HCT116 (cell line): ENCODE data around the gene MSI2. TPM values are rescaled to one million over a fixed set of nuclear protein-coding genes. Genes with fewer than 3 reads are reported as not detected.

Experiments
- ATAC-seq: fragments of 200-7000 bp; cut with Tn5 transposase; 2 replicates; pipeline ENCODE4 v1.9.1; 2020; ENCODE audit warnings: mild to moderate bottlenecking, moderate library complexity
- BruUV-seq: library from RNA; stranded (reverse); fragments of 400-500 nt; replicated peaks from 2 replicates; lab custom pipeline; 2021; lab: Mats Ljungman, UMichigan
- CTCF ChIA-PET: fragments of 300-600 bp; sonication (Branson Sonifier 250); formaldehyde crosslinking; loops from one replicate; lab custom pipeline; 2021; ENCODE audit warnings: antibody characterized with exemption; lab: Charles Lee
- POLR2A ChIA-PET: fragments of 300-600, 350-600 bp; sonication (Branson Sonifier 250); formaldehyde crosslinking; loops from one replicate; lab custom pipeline; 2021; ENCODE audit warnings: antibody characterized with exemption; lab: Charles Lee
- RAD21 ChIA-PET, 2 experiments: fragments of 300-600 bp; sonication (Branson Sonifier 250); formaldehyde crosslinking; loops; one replicate each; lab custom pipeline; 2023; ENCODE audit warnings: low total read pairs in 2 of 2; ENCODE audit not compliant: uncharacterized antibody in 2 of 2, unreplicated experiment in 2 of 2, low non-redundant PET in 1 of 2; lab: Charles Lee
- DNase-seq: peaks from one replicate; pipeline ENCODE4 v3.0.0-alpha.2; 2010; ENCODE audit warnings: low read depth, low spot score
- H2AFZ ChIP-seq: fragments of 200-600 bp; shearing (Covaris generic), sonication (generic); 2 replicates; pipeline ENCODE4 v1.6.1; 2017; ENCODE audit warnings: low read depth, mixed run types, mixed read lengths, antibody characterized with exemption, low read length; ENCODE audit not compliant: poor library complexity, severe bottlenecking
- H3K27ac ChIP-seq: 2 replicates; pipeline ENCODE4 v1.5.1; 2012; ENCODE audit warnings: low read depth, low read length
- H3K27me3 ChIP-seq: fragments of 200-600 bp; sonication (generic); 2 replicates; pipeline ENCODE4 v1.6.1; 2016; ENCODE audit warnings: mixed run types, low read length, mixed read lengths; ENCODE audit not compliant: insufficient read depth
- H3K36me3 ChIP-seq, 2 experiments: fragments of 200-500 bp in 1 of 2; fragments of 200-600 bp in 1 of 2; sonication (Bioruptor generic) in 1 of 2; sonication (generic) in 1 of 2; 2 replicates each; pipeline versions ENCODE4 v1.5.1 to v1.6.1; 2014 to 2016; ENCODE audit warnings: low read length in 2 of 2, inconsistent platforms in 1 of 2, mixed read lengths in 1 of 2, mixed run types in 1 of 2; ENCODE audit not compliant: insufficient read depth in 2 of 2, control insufficient read depth in 1 of 2
- H3K4me1 ChIP-seq, 2 experiments: fragments of 200-600 bp in 1 of 2; sonication (generic) in 1 of 2; 2 replicates each; pipeline versions ENCODE4 v1.5.1 to v1.6.1; 2012 to 2017; ENCODE audit warnings: low read length in 2 of 2, inconsistent platforms in 1 of 2, mild to moderate bottlenecking in 1 of 2, mixed read lengths in 1 of 2, mixed run types in 1 of 2, moderate library complexity in 1 of 2; ENCODE audit not compliant: insufficient read depth in 2 of 2, control insufficient read depth in 1 of 2
- H3K4me2 ChIP-seq: fragments of 200-600 bp; sonication (generic); 2 replicates; pipeline ENCODE4 v1.6.1; 2017; ENCODE audit warnings: mixed run types, low read length, mixed read lengths
- H3K4me3 ChIP-seq, 2 experiments: fragments of 200-600 bp in 1 of 2; sonication (generic) in 1 of 2; replicated peaks in 1 of 2; 2 replicates each; pipeline ENCODE4 v1.5.1; 2011 to 2016; ENCODE audit warnings: low read length in 2 of 2, control low read depth in 1 of 2, low read depth in 1 of 2, mild to moderate bottlenecking in 1 of 2, mixed read lengths in 1 of 2, mixed run types in 1 of 2
- H3K79me2 ChIP-seq: fragments of 200-600 bp; sonication (generic); 2 replicates; pipeline ENCODE4 v1.6.1; 2017; ENCODE audit warnings: mild to moderate bottlenecking, mixed run types, low read length, moderate library complexity, mixed read lengths; ENCODE audit not compliant: insufficient read depth
- H3K9ac ChIP-seq: fragments of 200-600 bp; sonication (generic); 2 replicates; pipeline ENCODE4 v1.6.1; 2016; ENCODE audit warnings: low read length, mixed read lengths
- H3K9me2 ChIP-seq: fragments of 200-600 bp; sonication (generic), shearing (Covaris generic); 2 replicates; pipeline ENCODE4 v1.6.1; 2017; ENCODE audit warnings: mixed run types, mild to moderate bottlenecking, moderate library complexity; ENCODE audit not compliant: insufficient read depth
- H3K9me3 ChIP-seq, 2 experiments: fragments of 200-500 bp in 1 of 2; fragments of 200-600 bp in 1 of 2; sonication (Bioruptor generic) in 1 of 2; sonication (generic) in 1 of 2; 2 replicates each; pipeline ENCODE4 v1.6.1; 2014 to 2017; ENCODE audit warnings: low read length in 2 of 2, mixed read lengths in 2 of 2, inconsistent platforms in 1 of 2, low read depth in 1 of 2, mild to moderate bottlenecking in 1 of 2, mixed run types in 1 of 2, moderate library complexity in 1 of 2; ENCODE audit not compliant: control insufficient read depth in 1 of 2, insufficient read depth in 1 of 2
- H4K20me1 ChIP-seq: fragments of 200-600 bp; sonication (generic), shearing (Covaris generic); 2 replicates; pipeline ENCODE4 v1.6.1; 2017; ENCODE audit warnings: mixed run types, mild to moderate bottlenecking, moderate library complexity; ENCODE audit not compliant: insufficient read depth
- CBX3 ChIP-seq: IDR thresholded peaks from 2 replicates; pipeline ENCODE4 v1.6.1; 2012; ENCODE audit warnings: low read depth
- CTCF ChIP-seq, 3 experiments: fragments of 200-600 bp in 1 of 3; sonication (generic) in 1 of 3; IDR thresholded peaks in 2 of 3; conservative IDR thresholded peaks in 1 of 3; 2 replicates each; pipeline ENCODE4 v1.5.1; 2012 to 2017; ENCODE audit warnings: low read depth in 2 of 3, low read length in 2 of 3, antibody characterized with exemption in 1 of 3, borderline replicate concordance in 1 of 3, control low read depth in 1 of 3, mild to moderate bottlenecking in 1 of 3, mixed read lengths in 1 of 3, mixed run types in 1 of 3, moderate library complexity in 1 of 3; ENCODE audit not compliant: insufficient read depth in 1 of 3
- ELF1 ChIP-seq: IDR thresholded peaks from 2 replicates; pipeline ENCODE4 v1.6.1; 2012; ENCODE audit warnings: low read depth, borderline replicate concordance
- EZH2phosphoT487 ChIP-seq: fragments of 200-600 bp; IDR thresholded peaks from 2 replicates; pipeline ENCODE4 v1.6.1; 2018; ENCODE audit warnings: antibody characterized with exemption, borderline replicate concordance
- REST ChIP-seq: IDR thresholded peaks from 2 replicates; pipeline ENCODE4 v1.6.1; 2012; ENCODE audit warnings: low read depth
- TCF7L2 ChIP-seq: IDR thresholded peaks from 2 replicates; pipeline ENCODE4 v1.7.0; 2011; ENCODE audit warnings: borderline replicate concordance, inconsistent platforms; ENCODE audit not compliant: insufficient read depth, insufficient read length; ENCODE audit errors: extremely low read depth
- YY1 ChIP-seq: IDR thresholded peaks from 2 replicates; pipeline ENCODE4 v1.6.1; 2011; ENCODE audit warnings: low read length, low read depth, moderate library complexity, mild to moderate bottlenecking; ENCODE audit not compliant: insufficient replicate concordance; ENCODE audit errors: extremely low read depth
- ZBTB33 ChIP-seq: IDR thresholded peaks from 2 replicates; pipeline ENCODE4 v1.6.1; 2011; ENCODE audit warnings: mild to moderate bottlenecking, low read length, moderate library complexity; ENCODE audit not compliant: insufficient replicate concordance; ENCODE audit errors: extremely low read depth
- ZNF274 ChIP-seq: fragments of 200-500 bp; sonication (Bioruptor generic); IDR thresholded peaks from 2 replicates; pipeline ENCODE4 v1.6.1; 2014; ENCODE audit warnings: mild to moderate bottlenecking, low read depth, low read length, inconsistent platforms
- intact Hi-C: fragments of 100-400 bp; cut with micrococcal nuclease; formaldehyde crosslinking; loops from 2 replicates; pipeline ENCODE4 v1.10.0; 2022
- total RNA-seq: library from RNA; stranded (reverse); gene quantifications from one replicate; pipeline ENCODE4 v1.2.1, GENCODE V29; 2021; ENCODE audit not compliant: unreplicated experiment

The MSI2 gene
- total RNA-seq, 1 experiment from 2014 or later = 137 TPM

- RAD21 ChIA-PET = no interaction called here
- Histone ChIP-seq H3K9me2 (no peaks in the 10 kb centered on the region), H3K9me3 (no peaks in the 10 kb centered on the region), H3K4me1 (peaks cover 27 to 38% of the 10 kb centered on the region in 2 experiments), H3K4me2 (no peak overlapping the region), H2AFZ (no peak overlapping the region), H3K27me3 (no peaks in the 10 kb centered on the region), H3K36me3 (no peaks in the 10 kb centered on the region), H3K79me2 (no peaks in the 10 kb centered on the region), H4K20me1 (no peaks in the 10 kb centered on the region), H3K9ac (no peak overlapping the region), H3K4me3 (no peak overlapping the region), H3K27ac (no peak overlapping the region)
- intact Hi-C loops = no loop called here
- TF ChIP-seq ELF1 (no peak), ZBTB33 (no peak), YY1 (no peak), EZH2phosphoT487 (no peak), ZNF274 (no peak), REST (no peak), CTCF (IDR thresholded peaks at IDR 0.05 in 2 of 3, conservative IDR thresholded peaks at IDR 0.05 in 1 of 3; ENCODE audit: borderline replicate concordance in 1 of 3, insufficient read depth in 1 of 3, low read depth in 2 of 3, low read length in 2 of 3) (no peak), TCF7L2 (no peak), CBX3 (no peak)
- BruUV-seq = no TSS peak
- DNase-seq (no peak), ATAC-seq (no peak)
- POLR2A ChIA-PET = interaction anchor here (0.6 kb wide), 1 partner anchor 507 kb away, joined by 4 read pairs; no protein-coding TSS in a partner anchor
- CTCF ChIA-PET = no interaction called here
Measured at GRCh38 chr17:57457188-57457587, 200.9 kb downstream of the MSI2 start.
